SIG-M5 (cell line): ENCODE results near the gene TMUB2.

Experiments
- DNase-seq: peaks from one replicate; lab custom pipeline; 2025; lab: John Stamatoyannopoulos, UW

TMUB2 gene

GRCh38 chr17:44203731-44204440 lies 17.1 kb downstream of the TMUB2 start:
- peak; percentile 63 for DNase-seq

- no peak for DNase-seq
Measured at GRCh38 chr17:44204441-44204882, 17.7 kb downstream of the TMUB2 start.

DNA sequence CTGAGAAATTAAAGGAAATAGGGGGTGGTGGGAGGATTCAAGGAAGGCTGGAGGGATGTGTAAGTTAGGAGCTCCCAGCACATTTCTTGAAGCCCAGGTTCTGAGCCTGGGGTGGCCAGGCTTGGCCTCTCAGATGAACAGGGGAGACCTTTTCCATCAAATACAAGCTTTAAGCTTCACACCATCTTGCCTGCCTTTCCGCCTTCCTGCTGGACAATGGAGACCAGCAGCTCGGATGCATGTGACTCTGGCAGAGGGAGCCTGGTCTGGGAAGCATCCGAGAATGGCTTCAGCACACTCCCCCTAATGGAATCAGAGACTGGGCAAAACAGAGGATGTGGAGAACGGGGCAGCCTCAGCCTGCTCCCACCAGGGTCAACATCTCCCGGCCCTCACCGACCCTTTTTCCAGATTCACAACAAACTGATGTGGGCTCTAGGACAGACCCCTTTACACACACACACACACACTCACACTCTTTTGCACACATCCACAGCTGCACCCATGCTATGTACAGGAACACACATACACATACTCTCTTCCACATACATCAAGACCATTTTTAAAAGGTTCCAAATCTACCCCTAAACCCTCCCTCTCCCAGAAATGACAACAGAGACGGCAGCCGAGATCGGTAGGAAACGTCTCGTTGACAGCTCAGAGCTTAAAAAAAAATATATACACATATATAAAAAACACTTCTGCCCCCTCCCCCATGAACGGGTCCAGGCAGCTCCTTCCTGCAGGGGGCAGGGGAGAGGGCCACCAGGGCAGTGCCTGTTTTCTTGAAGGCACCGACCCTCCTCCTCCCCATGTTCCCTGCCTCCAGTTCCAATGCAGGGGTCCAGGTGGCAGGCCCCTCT lies 19.4 kb downstream of the TMUB2 start:
- no peak for DNase-seq

DNA sequence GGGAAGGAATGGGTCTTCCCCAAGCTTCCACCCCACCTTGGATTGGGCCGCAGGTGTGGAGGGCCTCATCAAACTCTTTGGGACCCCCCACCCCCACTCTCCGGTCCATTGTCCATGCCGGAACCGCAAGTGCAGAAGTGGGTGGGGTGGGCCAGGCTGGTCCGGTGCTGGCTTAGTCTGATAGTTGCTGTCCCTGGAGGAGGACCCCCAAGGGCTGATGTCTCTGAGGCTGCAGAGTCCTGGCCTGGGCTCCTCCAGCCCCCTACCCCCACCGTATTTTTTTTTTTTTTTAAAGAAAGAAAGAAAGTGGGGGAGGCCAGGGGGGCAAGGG lies 20.0 kb downstream of the TMUB2 start:
- no peak for DNase-seq

DNA sequence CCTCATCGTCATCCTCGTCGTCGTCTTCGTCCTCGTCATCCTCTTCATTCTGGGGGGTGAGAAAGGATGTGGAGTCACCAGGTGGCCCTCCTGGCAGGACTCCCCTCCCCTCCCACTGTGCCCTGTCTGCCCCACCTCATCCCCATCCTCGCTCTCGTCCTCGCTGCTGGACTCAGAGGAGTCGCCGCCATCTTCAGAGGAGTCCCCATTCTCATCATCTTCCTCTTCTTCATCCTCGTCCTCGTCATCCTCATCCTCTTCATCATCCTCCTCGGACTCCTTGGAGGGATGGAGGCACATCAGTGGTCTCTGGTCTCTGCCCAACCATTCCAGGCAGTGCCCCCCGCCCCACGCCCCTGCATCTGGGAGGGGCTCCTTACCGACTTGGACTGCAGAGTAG lies 20.5 kb downstream of the TMUB2 start:
- no peak for DNase-seq

GRCh38 chr17:44207743-44208142 lies 21.0 kb downstream of the TMUB2 start:
- DNase-seq = no peak

DNA sequence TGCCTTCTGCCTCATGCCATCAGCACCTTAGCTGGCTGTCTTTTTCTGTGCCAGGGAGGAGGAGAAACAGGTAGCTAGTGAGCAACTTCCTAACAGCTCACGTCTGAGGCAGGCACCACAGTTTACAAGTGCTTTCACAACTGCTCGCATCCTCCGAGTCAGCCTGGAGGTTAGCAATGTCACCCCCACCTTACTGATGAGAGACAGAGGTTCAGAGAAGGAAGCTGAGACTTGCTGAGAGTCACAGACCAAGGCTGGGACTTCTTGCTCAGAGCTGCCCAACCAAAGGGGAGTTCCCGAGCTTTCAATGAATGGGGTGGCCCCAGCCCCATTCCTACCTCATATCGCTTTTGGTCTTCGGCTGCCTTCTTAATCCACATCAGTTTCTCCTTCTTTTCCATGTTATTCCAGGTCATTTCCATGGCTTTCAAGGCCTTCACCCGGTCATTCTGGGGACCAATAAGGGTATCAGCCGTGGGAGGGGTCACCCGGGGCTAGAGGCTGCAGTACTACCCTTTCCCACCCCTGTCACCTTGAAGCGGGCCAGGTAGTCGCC lies 23.1 kb downstream of the TMUB2 start:
- no peak for DNase-seq

GRCh38 chr17:44210342-44211192 lies 23.8 kb downstream of the TMUB2 start:
- peak; percentile 44 for DNase-seq

- DNase-seq = no peak
Measured at GRCh38 chr17:44211281-44212265, 24.8 kb downstream of the TMUB2 start.

DNA sequence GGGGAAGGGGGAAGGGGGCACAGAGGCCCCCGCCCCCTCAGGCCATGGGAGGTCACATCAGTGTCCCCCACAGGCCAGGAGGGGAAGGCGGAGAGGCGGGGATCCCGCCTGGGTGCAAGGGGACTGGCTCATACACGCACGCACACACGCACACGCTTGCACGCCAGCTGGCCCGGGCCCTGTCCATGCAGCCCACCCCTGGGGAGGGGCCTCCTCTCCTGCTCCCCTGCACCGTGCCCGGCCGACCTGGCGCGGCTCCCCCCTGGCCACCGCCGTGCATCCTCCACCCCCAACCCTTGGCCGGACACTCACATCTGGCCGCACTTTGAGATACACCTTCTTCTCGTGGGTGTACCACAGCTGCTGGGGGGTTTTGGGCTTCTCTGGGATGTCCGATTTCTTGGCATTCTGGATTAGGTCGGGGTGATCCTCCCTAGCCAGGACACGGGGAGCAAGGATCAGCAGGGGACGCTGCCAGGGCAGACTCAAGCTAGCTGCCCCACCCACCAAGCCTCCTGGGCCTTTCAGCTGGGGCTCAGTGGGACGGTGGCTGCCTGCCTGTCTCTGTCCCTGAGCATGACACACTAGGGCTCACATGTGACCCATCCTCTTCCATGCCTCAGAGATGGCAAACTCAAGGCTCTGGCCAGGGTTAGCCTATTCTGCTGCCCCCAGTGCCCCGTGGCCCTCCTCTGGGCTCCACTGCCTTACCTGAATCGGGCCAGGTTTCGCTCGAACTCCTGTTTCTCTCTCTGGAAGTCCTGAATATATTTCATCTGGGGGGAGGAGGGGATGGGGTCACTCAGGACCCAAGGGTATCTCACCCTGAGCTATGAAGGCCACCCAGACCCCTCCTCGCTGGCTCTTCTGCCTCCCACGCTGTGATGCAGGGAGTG lies 26.0 kb downstream of the TMUB2 start:
- DNase-seq = no peak

DNA sequence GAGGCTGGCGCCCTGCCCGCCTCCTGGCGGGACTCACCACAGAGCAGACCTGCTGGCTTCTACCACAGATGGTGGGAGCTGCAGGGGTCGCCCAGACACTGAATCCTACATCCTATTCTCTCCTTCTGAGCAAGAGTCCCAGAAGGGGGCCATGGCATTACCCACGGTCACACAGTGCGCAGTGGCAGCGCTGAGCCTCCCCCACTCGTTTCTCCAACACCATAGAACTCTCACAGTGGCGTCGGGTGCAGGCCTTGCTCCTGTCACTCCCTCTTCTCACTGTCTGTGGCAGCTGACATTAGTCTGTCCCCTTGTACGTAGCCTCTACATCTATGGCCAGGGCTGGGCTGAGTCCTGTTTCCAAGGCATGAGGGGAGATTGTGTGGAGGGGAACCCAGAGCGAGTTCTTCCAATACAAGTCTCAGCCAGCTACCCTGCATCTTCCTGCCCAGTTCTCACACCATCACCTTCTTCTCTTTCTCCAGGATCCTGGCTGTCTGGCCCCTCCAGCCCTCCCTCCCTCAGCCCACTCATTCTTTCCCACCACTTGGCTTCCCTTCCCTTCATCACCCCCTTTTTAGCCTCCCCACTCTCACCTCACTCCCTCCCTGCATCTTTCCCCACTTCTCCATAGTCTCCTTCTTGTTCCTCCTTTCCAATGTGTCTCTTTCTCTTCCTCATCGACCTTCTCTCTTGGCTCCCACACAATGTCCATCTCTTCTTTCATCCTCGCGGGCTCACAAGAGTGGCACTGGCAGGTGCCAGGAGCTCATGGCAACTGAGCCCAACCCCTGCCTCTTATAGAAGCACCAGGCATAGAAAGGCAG lies 26.8 kb downstream of the TMUB2 start:
- DNase-seq = no peak

DNA sequence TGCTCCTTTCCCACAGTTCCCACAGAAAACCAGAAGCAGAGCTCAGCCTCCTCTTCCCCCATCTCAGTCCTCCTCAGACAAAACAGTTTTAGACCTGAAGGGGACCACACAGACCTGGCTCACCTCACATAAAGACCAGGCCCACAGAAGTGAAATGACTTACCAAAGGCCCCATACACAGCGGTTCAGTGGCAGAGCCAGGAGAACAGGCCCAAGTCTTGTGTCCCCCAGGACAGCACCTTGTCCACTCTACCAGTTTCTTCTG lies 27.4 kb downstream of the TMUB2 start:
- no peak for DNase-seq

DNA sequence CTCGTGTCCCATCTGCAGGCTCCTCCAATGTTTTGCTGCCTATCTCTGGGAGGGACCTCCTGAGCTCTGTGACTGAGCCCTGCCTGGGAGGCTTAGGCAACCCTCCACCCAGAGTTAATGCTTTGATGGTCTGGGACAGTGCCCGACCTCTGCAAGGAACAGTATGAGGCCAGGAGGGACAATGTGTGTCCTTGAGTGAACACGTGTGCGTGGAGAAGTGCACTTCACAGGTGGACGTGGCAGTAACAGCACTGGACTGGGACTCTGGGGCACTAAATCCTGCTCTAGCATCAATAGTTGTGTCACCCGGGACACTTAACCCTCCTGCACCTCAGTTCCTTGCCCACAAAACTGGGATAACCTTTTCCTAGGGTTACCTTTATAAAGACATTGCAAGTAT lies 28.1 kb downstream of the TMUB2 start:
- DNase-seq = no peak

- no peak for DNase-seq
Measured at GRCh38 chr17:44216173-44216572, 29.4 kb downstream of the TMUB2 start.

- DNase-seq = no peak
Measured at GRCh38 chr17:44216694-44217093, 29.9 kb downstream of the TMUB2 start.

- no peak for DNase-seq
Measured at GRCh38 chr17:44217738-44218343, 31.1 kb downstream of the TMUB2 start.

- no peak for DNase-seq
Measured at GRCh38 chr17:44218344-44219107, 31.8 kb downstream of the TMUB2 start.

- DNase-seq = no peak
Measured at GRCh38 chr17:44219108-44219615, 32.4 kb downstream of the TMUB2 start.
